HFFc6 (cell line): ENCODE data around the gene GRIK1. TPM values are rescaled to one million over a fixed set of nuclear protein-coding genes. Genes with fewer than 3 reads are reported as not detected.

Experiments
- DNase-seq: peaks from one replicate; pipeline ENCODE4 v3.0.0-alpha.2; 2018
- H3K27ac Mint-ChIP-seq: 2 replicates; pipeline ENCODE4 v1.8.0; 2020; ENCODE audit warnings: mild to moderate bottlenecking, mixed read lengths
- H3K27me3 Mint-ChIP-seq: 2 replicates; pipeline ENCODE4 v1.8.0; 2021; ENCODE audit warnings: mild to moderate bottlenecking, moderate library complexity, mixed read lengths; ENCODE audit not compliant: insufficient read depth
- H3K36me3 Mint-ChIP-seq: 2 replicates; pipeline ENCODE4 v1.8.0; 2021; ENCODE audit warnings: low read depth, mixed read lengths
- H3K4me1 Mint-ChIP-seq: 2 replicates; pipeline ENCODE4 v1.8.0; 2020; ENCODE audit warnings: low read depth, mixed read lengths
- H3K4me3 Mint-ChIP-seq: 2 replicates; pipeline ENCODE4 v1.8.0; 2020; ENCODE audit warnings: mild to moderate bottlenecking, moderate library complexity, mixed read lengths
- H3K9me3 Mint-ChIP-seq: 2 replicates; pipeline ENCODE4 v1.8.0; 2020; ENCODE audit warnings: mild to moderate bottlenecking, mixed read lengths
- total RNA-seq, 6 experiments: library from RNA; stranded (reverse); fragmentation: NEBNext Ultra II Directional; extraction: Animal tissue kit (Norgen Biotek cat#: 25700); gene quantifications; 2 replicates in 1 of 6; 3 replicates in 5 of 6; pipeline ENCODE4 v1.2.3, GENCODE V29; 2021
- TF ChIP-seq, protein P1 (sequence below): fragments of 200-600 bp; sonication (generic); IDR thresholded peaks from 2 replicates; pipeline ENCODE4 v1.5.0; 2021; ENCODE audit warnings: antibody characterized with exemption, mild to moderate bottlenecking

Gene GRIK1
- total RNA-seq, 6 experiments from 2014 or later, result not detected

DNA sequence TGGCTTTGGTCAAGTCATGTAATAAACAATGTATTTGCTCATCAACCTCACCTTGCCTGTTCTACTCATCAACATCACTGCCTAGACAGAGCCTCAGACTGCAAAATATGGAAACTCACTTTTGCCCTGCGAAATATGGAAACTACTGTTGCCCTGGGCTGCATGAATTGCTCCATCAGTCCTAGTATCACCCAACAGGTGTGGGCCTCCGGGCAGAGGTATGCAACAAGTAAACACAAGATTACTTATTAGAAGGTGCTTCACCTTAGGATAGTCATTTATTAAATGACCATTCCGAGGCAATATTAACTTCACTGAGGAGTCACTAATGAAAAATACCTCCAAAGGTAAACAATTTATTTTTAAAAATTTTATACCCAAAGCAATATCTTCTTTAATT, 354.3 kb downstream of the GRIK1 start:
- DNase-seq, result no peak
- Mint-ChIP-seq H3K4me1 (peaks cover 5% of the 10 kb centered on the region; the same call in 1 of the 2 replicates), H3K27me3 (no peaks in the 10 kb centered on the region; the same call in 1 of the 2 replicates), H3K36me3 (no peaks in the 10 kb centered on the region), H3K9me3 (no peaks in the 10 kb centered on the region), H3K27ac (no peak overlapping the region), H3K4me3 (no peak overlapping the region)
- TF ChIP-seq, protein P1, sequence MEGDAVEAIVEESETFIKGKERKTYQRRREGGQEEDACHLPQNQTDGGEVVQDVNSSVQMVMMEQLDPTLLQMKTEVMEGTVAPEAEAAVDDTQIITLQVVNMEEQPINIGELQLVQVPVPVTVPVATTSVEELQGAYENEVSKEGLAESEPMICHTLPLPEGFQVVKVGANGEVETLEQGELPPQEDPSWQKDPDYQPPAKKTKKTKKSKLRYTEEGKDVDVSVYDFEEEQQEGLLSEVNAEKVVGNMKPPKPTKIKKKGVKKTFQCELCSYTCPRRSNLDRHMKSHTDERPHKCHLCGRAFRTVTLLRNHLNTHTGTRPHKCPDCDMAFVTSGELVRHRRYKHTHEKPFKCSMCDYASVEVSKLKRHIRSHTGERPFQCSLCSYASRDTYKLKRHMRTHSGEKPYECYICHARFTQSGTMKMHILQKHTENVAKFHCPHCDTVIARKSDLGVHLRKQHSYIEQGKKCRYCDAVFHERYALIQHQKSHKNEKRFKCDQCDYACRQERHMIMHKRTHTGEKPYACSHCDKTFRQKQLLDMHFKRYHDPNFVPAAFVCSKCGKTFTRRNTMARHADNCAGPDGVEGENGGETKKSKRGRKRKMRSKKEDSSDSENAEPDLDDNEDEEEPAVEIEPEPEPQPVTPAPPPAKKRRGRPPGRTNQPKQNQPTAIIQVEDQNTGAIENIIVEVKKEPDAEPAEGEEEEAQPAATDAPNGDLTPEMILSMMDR, result no peak

DNA sequence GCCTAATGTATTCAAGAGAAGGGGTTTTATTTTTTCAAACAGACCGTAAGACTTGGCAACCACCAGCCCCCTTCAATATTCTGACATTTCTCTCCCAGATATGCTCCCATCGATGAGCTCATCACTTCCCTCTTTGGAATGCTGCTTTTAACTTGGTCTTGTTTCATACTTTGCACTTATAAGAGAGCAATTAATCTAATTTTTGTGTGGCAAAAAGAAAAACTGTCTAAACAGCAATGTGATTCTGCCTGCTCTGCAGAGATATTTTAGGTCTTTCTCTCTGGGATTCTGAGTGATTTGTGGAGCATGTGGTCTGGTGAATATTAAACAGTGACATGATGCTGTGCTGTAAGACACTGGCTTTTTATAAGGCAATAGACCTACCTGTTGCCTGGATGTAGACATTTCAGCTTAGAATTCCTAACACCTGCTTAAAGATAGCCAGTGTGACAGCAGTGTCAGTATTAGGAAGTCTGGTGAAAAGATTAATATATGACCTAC, 356.3 kb downstream of the GRIK1 start:
- Mint-ChIP-seq H3K4me3 (no peak overlapping the region), H3K36me3 (no peaks in the 10 kb centered on the region), H3K27me3 (no peaks in the 10 kb centered on the region; the same call in 1 of the 2 replicates), H3K9me3 (no peaks in the 10 kb centered on the region), H3K4me1 (peaks cover 5% of the 10 kb centered on the region; the same call in 1 of the 2 replicates), H3K27ac (no peak overlapping the region)
- TF ChIP-seq, protein P1, result no peak
- DNase-seq, result no peak

DNA sequence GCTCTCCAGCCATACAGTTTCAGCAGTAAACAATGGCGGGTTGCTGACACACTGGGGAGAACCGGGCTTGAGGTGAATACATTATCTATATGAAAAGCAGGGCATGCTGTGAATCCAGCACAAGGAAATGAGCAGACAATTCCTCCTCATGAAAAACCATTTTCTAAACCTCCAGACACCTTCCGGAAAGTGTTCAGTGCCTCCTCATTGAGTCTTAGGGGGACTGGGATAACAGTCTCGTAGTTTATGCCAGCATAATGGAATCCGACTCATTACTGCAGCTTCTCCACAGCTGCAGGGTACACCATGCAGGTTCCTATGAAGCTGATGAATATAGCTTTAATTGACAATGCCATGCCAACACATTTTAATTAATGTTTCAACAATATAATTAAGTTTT, 356.9 kb downstream of the GRIK1 start:
- DNase-seq, result no peak
- Mint-ChIP-seq H3K9me3 (no peaks in the 10 kb centered on the region), H3K4me1 (peaks cover 5% of the 10 kb centered on the region; the same call in 1 of the 2 replicates), H3K27me3 (no peaks in the 10 kb centered on the region; the same call in 1 of the 2 replicates), H3K36me3 (no peaks in the 10 kb centered on the region), H3K4me3 (no peak overlapping the region), H3K27ac (no peak overlapping the region)
- TF ChIP-seq, protein P1, result no peak

DNA sequence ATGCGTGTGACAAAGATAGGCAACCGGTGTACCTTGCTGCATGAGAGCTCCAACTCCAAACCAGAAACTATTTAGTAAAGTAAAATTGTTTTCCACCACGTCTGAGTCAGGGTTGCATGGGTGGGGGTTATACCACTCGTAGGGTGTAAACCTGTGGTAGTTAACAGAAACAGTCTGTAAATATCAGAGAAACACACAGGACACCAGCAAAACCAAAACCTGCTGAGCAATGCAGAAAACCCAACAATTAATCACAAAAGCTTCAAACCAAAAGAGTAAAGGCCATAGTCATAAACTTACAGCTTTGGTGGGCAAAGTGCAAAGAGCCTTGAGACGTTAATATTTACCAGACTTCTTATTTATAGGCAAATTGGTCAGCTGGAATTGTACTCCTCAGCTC, 358.4 kb downstream of the GRIK1 start:
- H3K4me1 Mint-ChIP-seq, result peaks cover 4% of the 10 kb centered on the region; the same call in 1 of the 2 replicates
- H3K9me3 Mint-ChIP-seq, result no peaks in the 10 kb centered on the region
- DNase-seq, result no peak
- H3K27me3 Mint-ChIP-seq, result no peaks in the 10 kb centered on the region
- no peak overlapping the region for H3K4me3 Mint-ChIP-seq
- no peaks in the 10 kb centered on the region for H3K36me3 Mint-ChIP-seq
- no peak overlapping the region for H3K27ac Mint-ChIP-seq
- TF ChIP-seq, protein P1, result no peak

DNA sequence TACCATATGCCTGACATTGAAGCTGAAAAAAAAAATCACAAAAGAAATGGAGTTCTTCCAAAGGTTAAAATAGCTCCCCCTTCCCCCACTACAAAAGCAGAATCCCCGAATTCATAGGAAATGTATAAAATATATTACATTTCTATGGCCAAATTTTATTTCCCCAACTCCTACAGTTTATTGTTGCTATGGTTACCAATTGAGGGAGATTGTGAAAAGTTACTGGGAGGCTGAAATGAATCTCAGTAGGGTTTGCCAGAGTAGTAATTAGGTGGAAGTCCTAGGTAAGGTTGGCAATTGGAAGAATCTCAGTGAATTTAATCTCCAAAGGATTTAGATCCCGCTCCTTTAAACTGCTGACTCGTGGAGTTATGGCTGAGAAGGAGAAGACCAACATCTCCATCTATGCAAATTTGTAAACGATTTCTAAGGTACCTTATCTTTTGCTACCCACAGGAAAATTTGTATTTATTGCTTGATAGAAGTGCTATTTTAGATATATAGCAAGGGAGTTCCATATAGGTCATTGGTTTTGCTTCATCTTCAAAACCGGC, 359.0 kb downstream of the GRIK1 start:
- TF ChIP-seq, protein P1, result no peak
- H3K36me3 Mint-ChIP-seq, result no peaks in the 10 kb centered on the region
- H3K4me3 Mint-ChIP-seq, result no peak overlapping the region
- H3K4me1 Mint-ChIP-seq, result no peaks in the 10 kb centered on the region
- DNase-seq, result no peak
- no peaks in the 10 kb centered on the region for H3K9me3 Mint-ChIP-seq
- H3K27me3 Mint-ChIP-seq, result no peaks in the 10 kb centered on the region
- H3K27ac Mint-ChIP-seq, result no peak overlapping the region
